A549 (cell line): ENCODE data around the gene KRTAP10-8. TPM values are rescaled to one million over a fixed set of nuclear protein-coding genes. Genes with fewer than 3 reads are reported as not detected.

Experiments
- ATAC-seq, 2 experiments: fragments of 200-7000 bp in 1 of 2; fragments of >200 bp in 1 of 2; cut with Nextera tagmentation in 1 of 2; cut with Tn5 transposase in 1 of 2; 3 replicates each; pipeline versions ENCODE4 v1.8.0 to v1.9.1; 2018 to 2020; ENCODE audit warnings: mild to moderate bottlenecking in 1 of 2, moderate library complexity in 1 of 2
- CTCF ChIA-PET: fragments of 300-600 bp; sonication (Branson Sonifier 250); formaldehyde crosslinking; extraction: SDS; loops from one replicate; lab custom pipeline; 2021; ENCODE audit warnings: antibody characterized with exemption, inconsistent platforms; lab: Yijun Ruan, JAX
- POLR2A ChIA-PET: fragments of 350-600 bp; formaldehyde crosslinking; extraction: SDS; loops from one replicate; lab custom pipeline; 2021; ENCODE audit warnings: antibody characterized with exemption, inconsistent platforms; lab: Yijun Ruan, JAX
- DNase-seq, 2 experiments: peaks; one replicate each; pipeline versions ENCODE4 v3.0.0 to v3.0.0-alpha.2; 2011 to 2016; ENCODE audit warnings: low read depth in 1 of 2, low spot score in 1 of 2
- FAIRE-seq: peaks from 2 replicates; lab custom pipeline; 2011; peaks lifted over from hg19 to GRCh38; lab: Jason Lieb, UNC
- H3K27ac ChIP-seq, 2 experiments: fragments of >200 bp; sonication (Bioruptor Twin); formaldehyde crosslinking; 3 replicates each; pipeline ENCODE4 v1.5.1; 2016 to 2017
- H3K4me1 ChIP-seq: fragments of >200 bp; sonication (Bioruptor Twin); formaldehyde crosslinking; 3 replicates; pipeline ENCODE4 v1.6.1; 2016
- H3K4me2 ChIP-seq: fragments of >200 bp; sonication (Bioruptor Twin); formaldehyde crosslinking; 3 replicates; pipeline ENCODE4 v1.6.1; 2016
- H3K4me3 ChIP-seq: fragments of >200 bp; sonication (Bioruptor Twin); formaldehyde crosslinking; 3 replicates; pipeline ENCODE4 v1.5.1; 2016
- H3K9me3 ChIP-seq: fragments of >200 bp; sonication (Bioruptor Twin); formaldehyde crosslinking; 3 replicates; pipeline ENCODE4 v1.6.1; 2016
- ELK1 ChIP-seq: fragments of 150-350 bp; IDR thresholded peaks from 2 replicates; pipeline ENCODE4 v1.6.1; 2014; ENCODE audit warnings: low read depth, mild to moderate bottlenecking, low read length
- ESRRA ChIP-seq: fragments of 150-350 bp; IDR thresholded peaks from 2 replicates; pipeline ENCODE4 v1.6.1; 2014; ENCODE audit warnings: mild to moderate bottlenecking, low read length, borderline replicate concordance
- GATA3 ChIP-seq: IDR thresholded peaks from 2 replicates; pipeline ENCODE4 v1.6.1; 2012; ENCODE audit warnings: borderline replicate concordance
- HES2 ChIP-seq: fragments of >200 bp; sonication (Bioruptor Twin); formaldehyde crosslinking; IDR thresholded peaks from 2 replicates; pipeline ENCODE4 v1.6.1; 2016
- HEYL ChIP-seq: fragments of 250-450 bp; sonication (Bioruptor Pico); IDR thresholded peaks from 2 replicates; pipeline ENCODE4 v1.8.0; 2021; ENCODE audit warnings: mild to moderate bottlenecking, moderate library complexity
- HOXB5 ChIP-seq: fragments of 250-450 bp; sonication (Bioruptor Pico); IDR thresholded peaks from 2 replicates; pipeline ENCODE4 v1.5.0; 2020; ENCODE audit warnings: mild to moderate bottlenecking, moderate library complexity
- JUN ChIP-seq, 2 experiments: fragments of >200 bp; sonication (Bioruptor Twin); formaldehyde crosslinking; IDR thresholded peaks; 2 replicates in 1 of 2; 3 replicates in 1 of 2; pipeline ENCODE4 v1.6.1; 2016 to 2017
- JUNB ChIP-seq: fragments of >200 bp; sonication (Bioruptor Twin); formaldehyde crosslinking; IDR thresholded peaks from 2 replicates; pipeline ENCODE4 v1.6.1; 2016
- KDM5A ChIP-seq: fragments of 200-600 bp; sonication (generic); IDR thresholded peaks from 2 replicates; pipeline ENCODE4 v1.6.1; 2016; ENCODE audit warnings: antibody characterized with exemption, mild to moderate bottlenecking
- MYC ChIP-seq: IDR thresholded peaks from 2 replicates; pipeline ENCODE4 v1.6.1; 2012; ENCODE audit warnings: mild to moderate bottlenecking, inconsistent platforms, low read length, improper control_type of control experiment, borderline replicate concordance
- NPAS2 ChIP-seq: fragments of 250-450 bp; sonication (Bioruptor Pico); IDR thresholded peaks from 2 replicates; pipeline ENCODE4 v1.8.0; 2022; ENCODE audit warnings: mild to moderate bottlenecking, moderate library complexity, borderline replicate concordance
- NR3C1 ChIP-seq: fragments of >200 bp; sonication (Bioruptor Twin); formaldehyde crosslinking; IDR thresholded peaks from 3 replicates; pipeline ENCODE4 v1.6.1; 2017
- PBX3 ChIP-seq: IDR thresholded peaks from 2 replicates; pipeline ENCODE4 v1.6.1; 2012
- REST ChIP-seq: fragments of 200-600 bp; sonication (generic); IDR thresholded peaks from 2 replicates; pipeline ENCODE4 v1.6.1; 2016; ENCODE audit warnings: antibody characterized with exemption, mild to moderate bottlenecking, moderate library complexity
- SMC3 ChIP-seq: fragments of >200 bp; sonication (Bioruptor Twin); formaldehyde crosslinking; IDR thresholded peaks from 3 replicates; pipeline ENCODE4 v1.6.1; 2018; ENCODE audit warnings: inconsistent platforms
- TFCP2L1 ChIP-seq: fragments of 250-450 bp; sonication (Bioruptor Pico); IDR thresholded peaks from 2 replicates; pipeline ENCODE4 v1.5.0; 2021; ENCODE audit warnings: mild to moderate bottlenecking
- USF2 ChIP-seq: fragments of 450-650 bp; IDR thresholded peaks from 2 replicates; pipeline ENCODE4 v1.6.1; 2014; ENCODE audit warnings: antibody characterized with exemption
- WGBS: methylation state at CpG from one replicate; pipeline ENCODE4 v1.1.6; 2017; ENCODE audit errors: missing lambda C conversion rate; 5-methylcytosine and 5-hydroxymethylcytosine counted together
- polyA minus RNA-seq: library from RNA; depleted of rRNA, polyadenylated mRNA; stranded (reverse); fragments of >200 nt; gene quantifications from 2 replicates; pipeline ENCODE4 v1.2.3, GENCODE V29; 2011; rRNA and poly(A)+ RNA removed
- polyA plus RNA-seq, 4 experiments: library from polyadenylated mRNA; depleted of rRNA in 3 of 4; stranded (reverse); fragments of >200 nt; fragmentation: RNase III in 1 of 4; extraction: RNeasy Plus Mini Kit Qiagen cat#74134 plus additional on column Dnase treatment in 1 of 4; gene quantifications; 2 replicates in 3 of 4; 3 replicates in 1 of 4; pipeline ENCODE4 v1.2.3, GENCODE V29; 2011 to 2017

Gene KRTAP10-8
- polyA plus RNA-seq (2011; rRNA removed) (not detected in 2 replicates), polyA plus RNA-seq (2017; fragmentation: RNase III; extraction: RNeasy Plus Mini Kit Qiagen cat#74134 plus additional on column Dnase treatment) (not detected in 3 replicates), polyA minus RNA-seq (not detected in 2 replicates)
- not detected in 2 replicates for polyA plus RNA-seq (2012; cell fraction: cytosol; rRNA removed)
- polyA plus RNA-seq (2012; cell fraction: nucleus; rRNA removed), result not detected in 2 replicates

GRCh38 chr21:44612029-44612486, at the start of gene KRTAP10-8:
Gene KRTAP10-8, plus strand, starts transcription at chr21:44612079. Its CDS starts 22 bp downstream, at chr21:44612101.
- DNase-seq, result no peak
- Histone ChIP-seq H3K27ac (no peak within 1 kb of the TSS), H3K9me3 (peaks cover 5% of the 10 kb centered on the region; the same call in 1 of the 3 replicates), H3K4me3 (no peak within 1 kb of the TSS), H3K4me2 (no peak within 1 kb of the TSS), H3K4me1 (no peaks in the 10 kb centered on the region)
- ChIA-PET POLR2A (no interaction called here), CTCF (no interaction called here)
- 50% methylated on average over 2 of the region's 8 CpGs for whole genome bisulfite sequencing
- TF ChIP-seq HES2, result no peak
- TF ChIP-seq MYC, result no peak
- no peak for TF ChIP-seq KDM5A
- no peak for TF ChIP-seq ESRRA
- TF ChIP-seq, all 56 proteins: peak for 0
- FAIRE-seq (no peak), ATAC-seq (no peak)

GRCh38 chr21:44564099-44564498, 47.8 kb upstream of the KRTAP10-8 start:
- CTCF ChIA-PET, result no interaction called here
- ATAC-seq, result no peak
- Histone ChIP-seq H3K9me3 (no peaks in the 10 kb centered on the region), H3K4me3 (no peak overlapping the region), H3K4me1 (no peaks in the 10 kb centered on the region), H3K4me2 (no peak overlapping the region), H3K27ac (no peak overlapping the region)
- no peak for FAIRE-seq
- WGBS, result 88% methylated on average over 1 of the region's 1 CpG
- POLR2A ChIA-PET, result no interaction called here
- TF ChIP-seq NPAS2 (CRISPR knock-in tag) (no peak), JUN (IDR thresholded peaks at IDR 0.05) (no peak), USF2 (no peak), NR3C1 (no peak), GATA3 (no peak), REST (no peak), MYC (no peak), HEYL (CRISPR knock-in tag) (no peak)
- DNase-seq, result no peak

- POLR2A ChIA-PET, result no interaction called here
- 24% methylated on average over 1 of the region's 1 CpG for WGBS
- CTCF ChIA-PET, result no interaction called here
Observed at GRCh38 chr21:44564886-44565598, 46.8 kb upstream of the KRTAP10-8 start.

More at GRCh38 chr21:44564886-44565598, 46.8 kb upstream of the KRTAP10-8 start:
- Histone ChIP-seq H3K4me3 (no peak overlapping the region), H3K4me1 (no peaks in the 10 kb centered on the region), H3K4me2 (no peak overlapping the region), H3K27ac (no peak overlapping the region), H3K9me3 (no peaks in the 10 kb centered on the region)
- no peak for ATAC-seq
- no peak for FAIRE-seq
- DNase-seq, result no peak
- TF ChIP-seq ELK1 (no peak), TFCP2L1 (CRISPR knock-in tag) (no peak), JUNB (no peak), HOXB5 (CRISPR knock-in tag) (no peak), HEYL (CRISPR knock-in tag) (no peak), PBX3 (no peak), SMC3 (no peak), JUN (IDR thresholded peaks at IDR 0.05) (no peak)
